ENCODE measurements around the gene COG5.

DNA sequence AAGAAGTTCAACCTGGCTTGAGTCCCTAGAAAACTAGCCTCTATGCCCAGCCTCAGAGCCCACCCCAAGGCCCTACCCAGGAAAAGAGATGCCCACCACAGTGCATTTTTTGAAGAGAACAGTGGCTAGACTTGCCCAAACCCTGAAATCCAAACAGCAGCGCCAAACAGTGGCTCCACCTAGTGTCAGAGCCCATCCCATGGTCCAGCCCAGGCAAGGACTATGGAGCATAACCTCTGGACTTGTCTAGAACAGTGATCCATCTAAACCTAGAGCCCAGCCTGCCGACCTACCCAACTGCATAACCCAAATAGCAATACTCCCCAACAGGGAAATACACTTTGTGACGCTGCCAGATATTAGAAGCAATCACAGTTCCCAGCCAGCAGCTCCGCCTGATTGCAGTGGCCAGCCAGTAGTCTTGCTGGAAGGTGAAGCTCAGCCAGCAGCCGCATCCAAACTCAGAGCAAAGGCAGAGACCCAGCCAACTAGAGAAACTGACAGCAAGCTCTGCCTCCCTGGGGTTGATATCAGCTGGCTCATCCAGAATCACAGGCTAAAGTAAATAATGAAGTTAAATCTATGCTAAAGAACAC, 350.4 kb downstream of the COG5 start:
- TF ChIP-seq, protein P1, sequence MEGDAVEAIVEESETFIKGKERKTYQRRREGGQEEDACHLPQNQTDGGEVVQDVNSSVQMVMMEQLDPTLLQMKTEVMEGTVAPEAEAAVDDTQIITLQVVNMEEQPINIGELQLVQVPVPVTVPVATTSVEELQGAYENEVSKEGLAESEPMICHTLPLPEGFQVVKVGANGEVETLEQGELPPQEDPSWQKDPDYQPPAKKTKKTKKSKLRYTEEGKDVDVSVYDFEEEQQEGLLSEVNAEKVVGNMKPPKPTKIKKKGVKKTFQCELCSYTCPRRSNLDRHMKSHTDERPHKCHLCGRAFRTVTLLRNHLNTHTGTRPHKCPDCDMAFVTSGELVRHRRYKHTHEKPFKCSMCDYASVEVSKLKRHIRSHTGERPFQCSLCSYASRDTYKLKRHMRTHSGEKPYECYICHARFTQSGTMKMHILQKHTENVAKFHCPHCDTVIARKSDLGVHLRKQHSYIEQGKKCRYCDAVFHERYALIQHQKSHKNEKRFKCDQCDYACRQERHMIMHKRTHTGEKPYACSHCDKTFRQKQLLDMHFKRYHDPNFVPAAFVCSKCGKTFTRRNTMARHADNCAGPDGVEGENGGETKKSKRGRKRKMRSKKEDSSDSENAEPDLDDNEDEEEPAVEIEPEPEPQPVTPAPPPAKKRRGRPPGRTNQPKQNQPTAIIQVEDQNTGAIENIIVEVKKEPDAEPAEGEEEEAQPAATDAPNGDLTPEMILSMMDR (IDR thresholded peaks at IDR 0.05), result no peak
- no peak for TF ChIP-seq POLR2AphosphoS5 (IDR thresholded peaks at IDR 0.05; ENCODE audit: low read depth, low read length)
